HuH-7 (cell line): ENCODE data around the gene PRMT3.
"Not testable (repeated sequence)": the region's sequence is repeated elsewhere in the genome, so short reads cannot be mapped to it uniquely, and the experiment has no call there.

Experiments used
- DNase-seq: peaks from one replicate; pipeline ENCODE4 v3.0.0; 2011; ENCODE audit warnings: low spot score

The PRMT3 gene

GRCh38 chr11:20374741-20375300 lies 12.7 kb upstream of the PRMT3 start:
- no peak for DNase-seq

- no peak for DNase-seq
Observed at GRCh38 chr11:20376162-20376730, 11.3 kb upstream of the PRMT3 start.

- DNase-seq = not testable (repeated sequence)
Observed at GRCh38 chr11:20385996-20386395, 1.5 kb upstream of the PRMT3 start.

GRCh38 chr11:20388096-20389055 lies 860 bp downstream of the PRMT3 start:
- DNase-seq = peak; percentile 11

DNA sequence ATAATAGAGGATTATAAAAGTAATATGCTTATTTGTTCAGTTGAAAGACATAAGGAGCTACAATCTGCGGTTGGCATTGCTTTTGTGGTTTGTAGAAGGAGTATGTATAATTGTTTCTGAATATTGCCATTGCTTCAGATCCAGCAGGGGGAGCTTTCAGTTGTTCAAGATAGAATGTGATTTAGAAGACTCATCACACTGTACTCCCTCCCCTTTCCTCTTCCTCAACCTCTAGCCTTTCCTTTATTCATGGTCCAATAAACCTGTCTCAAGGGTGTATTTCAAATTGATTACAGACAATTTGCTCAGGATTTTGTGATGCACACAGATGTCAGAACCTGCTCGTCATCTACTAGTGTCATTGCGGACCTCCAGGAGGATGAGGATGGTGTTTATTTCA lies 9.8 kb downstream of the PRMT3 start:
- DNase-seq = peak; percentile 20

DNA sequence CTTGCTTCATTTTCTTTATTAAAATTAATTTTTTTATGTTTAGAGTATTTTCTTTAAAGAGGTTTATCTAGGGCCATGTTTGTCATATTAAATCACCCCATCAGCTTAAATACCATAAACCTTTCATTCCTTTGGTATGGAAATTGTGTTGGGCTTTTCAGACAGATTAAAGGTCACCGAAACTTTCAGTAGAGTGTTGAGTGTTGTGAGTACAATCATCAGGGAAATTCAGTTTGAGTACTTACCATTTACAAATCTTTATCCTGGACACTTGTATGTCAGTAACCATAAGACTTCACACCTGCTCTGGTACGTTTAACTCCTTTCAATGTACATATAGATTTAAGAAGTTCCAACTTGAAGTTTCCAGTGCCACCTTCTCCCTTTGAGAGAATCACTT lies 12.0 kb downstream of the PRMT3 start:
- DNase-seq = no peak

DNA sequence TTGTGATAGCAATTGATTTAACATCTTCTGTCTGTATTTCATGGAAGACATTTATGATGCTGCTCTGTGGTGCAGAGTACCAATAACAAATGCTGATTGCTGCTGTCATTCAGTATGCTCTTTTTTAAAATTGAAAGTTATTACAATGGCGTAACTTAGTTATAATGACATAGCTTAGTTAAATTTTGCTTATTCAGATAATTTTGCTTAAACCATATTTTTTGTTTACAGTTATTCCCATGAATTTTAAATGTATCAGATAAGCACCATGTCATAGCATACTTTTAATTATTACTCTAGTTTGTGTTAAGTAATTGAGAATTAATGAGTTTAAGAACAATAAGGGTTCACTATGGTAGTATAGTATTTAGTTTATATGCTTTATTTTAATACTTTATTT lies 15.5 kb downstream of the PRMT3 start:
- DNase-seq = no peak

DNA sequence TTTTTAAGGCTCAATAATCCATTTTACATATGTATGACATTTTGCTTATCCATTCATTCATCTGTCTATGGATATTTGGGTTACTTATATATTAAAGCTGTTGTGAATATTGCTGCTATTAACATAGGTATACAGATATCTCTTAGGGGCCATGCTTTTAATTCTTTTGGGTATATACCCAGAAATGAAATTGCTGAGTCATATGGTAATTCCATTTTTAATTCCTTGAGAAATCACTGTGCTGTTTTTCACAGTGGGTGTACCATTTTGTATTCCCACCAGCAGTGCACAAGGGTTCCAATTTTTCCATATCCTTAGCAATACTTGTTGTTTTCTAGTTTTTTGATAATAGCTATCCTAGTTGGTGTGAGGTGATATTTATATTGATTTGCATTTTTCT lies 19.0 kb downstream of the PRMT3 start:
- DNase-seq = no peak

DNA sequence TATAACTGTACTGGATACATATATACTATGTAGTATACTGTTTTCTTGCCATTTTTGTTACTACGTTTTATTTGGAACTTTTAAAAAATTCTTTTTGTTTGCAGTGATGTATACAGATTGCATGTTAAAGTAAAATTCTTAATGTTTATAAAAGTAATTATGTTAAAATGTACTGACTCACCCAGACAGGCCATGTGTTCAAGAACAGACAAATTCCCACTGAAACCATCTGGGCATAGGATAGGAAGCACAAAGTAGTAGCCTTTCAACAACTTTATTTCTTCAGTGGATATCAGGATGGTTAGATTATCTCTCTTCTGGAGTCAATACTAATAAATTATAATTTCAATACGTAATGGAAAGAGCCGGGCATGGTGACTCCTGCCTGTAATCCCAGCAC lies 19.8 kb downstream of the PRMT3 start:
- DNase-seq = no peak

GRCh38 chr11:20415432-20415831 lies 27.9 kb downstream of the PRMT3 start:
- no peak for DNase-seq

- DNase-seq = no peak
Observed at GRCh38 chr11:20417771-20418170, 30.3 kb downstream of the PRMT3 start.

DNA sequence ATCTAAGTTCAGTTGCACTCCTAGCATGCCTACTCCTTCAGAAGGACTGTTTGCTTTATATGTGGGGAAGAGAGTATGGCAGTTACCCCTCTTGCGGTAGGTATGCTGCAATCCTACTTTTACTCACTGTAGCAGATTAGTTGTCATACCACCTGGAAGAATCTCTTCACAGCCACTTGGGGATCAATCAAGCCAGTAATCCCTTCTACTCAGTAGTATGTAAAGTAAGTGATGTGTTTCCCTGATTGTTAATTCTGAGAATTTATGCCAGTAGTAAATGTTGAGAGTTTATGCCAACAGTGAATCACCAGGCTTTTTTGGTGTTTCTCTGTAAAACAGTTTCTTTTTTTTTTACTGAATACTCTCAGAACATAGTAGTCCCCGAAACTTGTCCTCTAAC lies 34.4 kb downstream of the PRMT3 start:
- no peak for DNase-seq

- DNase-seq = no peak
Observed at GRCh38 chr11:20429216-20429615, 41.7 kb downstream of the PRMT3 start.

- no peak for DNase-seq
Observed at GRCh38 chr11:20438637-20439036, 51.1 kb downstream of the PRMT3 start.

DNA sequence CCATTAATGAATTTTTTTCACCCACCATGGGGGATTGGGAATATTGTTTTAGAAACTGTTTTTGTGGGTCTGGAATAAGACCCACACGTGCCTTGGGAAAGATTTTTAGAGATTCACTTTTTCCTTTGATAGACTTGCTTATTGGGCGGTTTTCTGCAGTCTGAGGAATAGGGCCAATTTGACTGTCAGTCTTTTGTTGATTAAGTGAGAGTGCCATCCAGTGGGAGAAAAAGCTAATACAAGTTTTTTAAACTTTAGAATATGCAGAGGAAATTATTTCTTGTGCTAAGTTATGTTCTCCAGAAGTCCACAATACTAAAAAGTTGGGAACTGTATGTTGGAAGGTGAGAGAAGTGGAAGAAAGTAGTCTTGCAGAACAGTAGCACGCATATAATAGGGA lies 56.1 kb downstream of the PRMT3 start:
- no peak for DNase-seq

DNA sequence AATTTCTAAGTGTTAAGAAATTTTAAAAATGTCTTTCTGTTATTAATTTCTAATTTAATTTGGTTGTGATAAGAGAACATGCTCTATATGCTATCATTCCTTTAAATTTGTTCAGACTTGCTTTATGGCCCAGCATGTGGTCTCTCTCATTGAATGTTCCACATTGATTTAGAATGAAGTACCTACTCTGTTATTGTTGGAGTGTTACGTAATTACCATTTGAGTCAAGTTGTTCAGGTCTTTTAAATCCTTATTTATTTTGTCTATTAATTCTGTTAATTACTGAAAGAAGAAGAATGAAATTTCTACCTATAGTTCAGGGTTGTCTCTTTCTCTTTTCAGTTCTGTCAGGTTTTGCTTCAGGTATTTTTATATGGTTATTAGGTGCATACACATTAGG lies 57.0 kb downstream of the PRMT3 start:
- DNase-seq = no peak

DNA sequence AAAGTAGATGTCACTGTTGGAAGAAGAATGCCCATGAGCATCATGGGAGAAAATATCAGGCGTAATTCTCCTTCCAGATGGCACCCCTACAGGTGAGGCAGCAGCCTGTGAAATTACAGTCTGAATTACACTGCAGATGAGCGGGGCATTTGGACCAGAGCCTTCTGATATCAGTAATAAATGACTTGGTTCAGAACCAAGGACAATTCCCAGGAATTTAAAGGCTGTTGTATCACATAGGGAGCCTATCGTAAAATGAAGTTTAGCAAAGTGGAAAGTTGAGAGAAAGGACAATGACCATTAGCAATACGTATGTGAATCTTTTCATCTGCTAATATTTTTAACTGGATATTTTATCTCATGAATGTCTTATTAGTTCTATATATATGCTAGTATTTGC lies 61.3 kb downstream of the PRMT3 start:
- DNase-seq = no peak

- no peak for DNase-seq
Observed at GRCh38 chr11:20450829-20451228, 63.3 kb downstream of the PRMT3 start.

- no peak for DNase-seq
Observed at GRCh38 chr11:20451568-20451967, 64.1 kb downstream of the PRMT3 start.

DNA sequence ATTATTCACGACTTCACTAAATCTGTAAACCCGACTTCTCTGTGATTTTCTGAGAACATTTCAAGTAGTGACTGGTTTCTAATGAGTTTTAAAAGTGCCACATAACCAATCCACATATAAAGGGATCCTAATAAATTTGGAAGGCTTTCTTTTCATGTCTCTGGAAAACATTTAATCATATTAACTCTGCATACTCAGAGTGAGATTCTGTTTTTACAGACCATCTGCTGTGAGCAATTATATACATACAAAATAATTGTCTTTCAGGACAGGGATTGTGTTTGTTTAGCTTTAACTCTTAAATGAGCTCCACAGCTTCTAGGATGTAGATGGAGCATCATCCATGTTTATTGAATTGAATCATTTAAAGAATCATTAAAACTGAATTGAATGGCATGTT lies 65.1 kb downstream of the PRMT3 start:
- no peak for DNase-seq

GRCh38 chr11:20453657-20454316 lies 66.3 kb downstream of the PRMT3 start:
- DNase-seq = no peak

DNA sequence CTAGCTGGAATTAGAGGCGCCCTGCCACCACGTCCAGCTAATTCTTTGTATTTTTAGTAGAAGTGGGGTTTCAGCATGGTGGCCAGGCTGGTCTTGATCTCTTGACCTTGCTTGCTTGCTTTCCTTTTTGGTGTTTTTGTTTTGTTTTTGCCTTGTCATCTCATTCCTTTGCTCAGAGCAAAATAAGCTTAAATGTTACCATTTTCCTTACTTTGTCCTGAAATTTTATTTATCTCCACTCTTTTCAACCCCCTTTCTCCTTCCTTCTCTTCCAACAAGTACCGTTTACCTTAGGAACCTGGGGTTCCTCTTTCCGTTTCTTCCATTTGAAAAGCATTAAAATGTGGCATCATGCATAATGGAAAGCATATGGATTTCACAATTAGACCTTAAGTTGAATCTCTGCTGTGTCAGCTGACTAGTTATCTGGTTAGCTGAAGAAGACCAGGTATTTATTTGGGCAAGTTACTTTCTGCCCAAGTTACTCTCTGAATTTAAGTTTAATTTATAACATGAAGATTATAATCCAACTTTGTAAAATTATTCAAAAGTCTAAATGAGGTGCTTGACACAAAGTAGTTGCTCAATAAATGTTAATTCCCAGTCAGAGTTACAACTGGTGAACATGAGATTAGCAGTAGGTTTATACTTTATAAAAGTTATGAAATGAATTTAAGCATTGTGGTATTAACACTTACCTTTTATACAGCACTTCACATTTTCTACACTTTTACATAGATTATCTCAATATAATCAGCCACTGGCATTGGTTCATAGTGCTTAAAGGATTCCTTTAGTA lies 69.7 kb downstream of the PRMT3 start:
- no peak for DNase-seq
